ENCODE measurements around the gene HK1. TPM values are rescaled to one million over a fixed set of nuclear protein-coding genes. Genes with fewer than 3 reads are reported as not detected.

Gene HK1
- total RNA-seq, 1 donor from 2014 or later = 95.0 TPM

DNA sequence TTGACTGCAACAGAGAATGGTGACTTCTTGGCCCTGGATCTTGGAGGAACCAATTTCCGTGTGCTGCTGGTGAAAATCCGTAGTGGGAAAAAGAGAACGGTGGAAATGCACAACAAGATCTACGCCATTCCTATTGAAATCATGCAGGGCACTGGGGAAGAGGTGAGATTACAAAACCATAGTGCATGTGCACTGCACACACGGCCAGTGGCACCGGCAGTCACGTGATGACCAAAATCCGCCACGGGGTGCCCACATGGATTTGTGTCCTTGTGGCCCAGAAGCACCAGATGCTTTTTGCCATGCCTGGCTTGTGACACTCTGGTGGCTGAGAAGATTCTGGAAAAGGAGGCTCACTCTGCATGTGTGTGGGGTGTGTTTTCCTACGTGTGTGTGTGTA, 106.0 kb downstream of the HK1 start:
- TF ChIP-seq EZH2 (IDR thresholded peaks at IDR 0.05; ENCODE audit: insufficient read depth, low read length) = no peak
- TF ChIP-seq, protein P1, sequence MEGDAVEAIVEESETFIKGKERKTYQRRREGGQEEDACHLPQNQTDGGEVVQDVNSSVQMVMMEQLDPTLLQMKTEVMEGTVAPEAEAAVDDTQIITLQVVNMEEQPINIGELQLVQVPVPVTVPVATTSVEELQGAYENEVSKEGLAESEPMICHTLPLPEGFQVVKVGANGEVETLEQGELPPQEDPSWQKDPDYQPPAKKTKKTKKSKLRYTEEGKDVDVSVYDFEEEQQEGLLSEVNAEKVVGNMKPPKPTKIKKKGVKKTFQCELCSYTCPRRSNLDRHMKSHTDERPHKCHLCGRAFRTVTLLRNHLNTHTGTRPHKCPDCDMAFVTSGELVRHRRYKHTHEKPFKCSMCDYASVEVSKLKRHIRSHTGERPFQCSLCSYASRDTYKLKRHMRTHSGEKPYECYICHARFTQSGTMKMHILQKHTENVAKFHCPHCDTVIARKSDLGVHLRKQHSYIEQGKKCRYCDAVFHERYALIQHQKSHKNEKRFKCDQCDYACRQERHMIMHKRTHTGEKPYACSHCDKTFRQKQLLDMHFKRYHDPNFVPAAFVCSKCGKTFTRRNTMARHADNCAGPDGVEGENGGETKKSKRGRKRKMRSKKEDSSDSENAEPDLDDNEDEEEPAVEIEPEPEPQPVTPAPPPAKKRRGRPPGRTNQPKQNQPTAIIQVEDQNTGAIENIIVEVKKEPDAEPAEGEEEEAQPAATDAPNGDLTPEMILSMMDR (IDR thresholded peaks at IDR 0.05; ENCODE audit: insufficient read depth, low read depth, low read length) = no peak
- no peak overlapping the region for H3K4me3 ChIP-seq (ENCODE audit: insufficient read depth, low read depth, low read length)
- H3K36me3 Mint-ChIP-seq (ENCODE audit: low read depth, unreplicated experiment) = peaks cover 36% of the 10 kb centered on the region

DNA sequence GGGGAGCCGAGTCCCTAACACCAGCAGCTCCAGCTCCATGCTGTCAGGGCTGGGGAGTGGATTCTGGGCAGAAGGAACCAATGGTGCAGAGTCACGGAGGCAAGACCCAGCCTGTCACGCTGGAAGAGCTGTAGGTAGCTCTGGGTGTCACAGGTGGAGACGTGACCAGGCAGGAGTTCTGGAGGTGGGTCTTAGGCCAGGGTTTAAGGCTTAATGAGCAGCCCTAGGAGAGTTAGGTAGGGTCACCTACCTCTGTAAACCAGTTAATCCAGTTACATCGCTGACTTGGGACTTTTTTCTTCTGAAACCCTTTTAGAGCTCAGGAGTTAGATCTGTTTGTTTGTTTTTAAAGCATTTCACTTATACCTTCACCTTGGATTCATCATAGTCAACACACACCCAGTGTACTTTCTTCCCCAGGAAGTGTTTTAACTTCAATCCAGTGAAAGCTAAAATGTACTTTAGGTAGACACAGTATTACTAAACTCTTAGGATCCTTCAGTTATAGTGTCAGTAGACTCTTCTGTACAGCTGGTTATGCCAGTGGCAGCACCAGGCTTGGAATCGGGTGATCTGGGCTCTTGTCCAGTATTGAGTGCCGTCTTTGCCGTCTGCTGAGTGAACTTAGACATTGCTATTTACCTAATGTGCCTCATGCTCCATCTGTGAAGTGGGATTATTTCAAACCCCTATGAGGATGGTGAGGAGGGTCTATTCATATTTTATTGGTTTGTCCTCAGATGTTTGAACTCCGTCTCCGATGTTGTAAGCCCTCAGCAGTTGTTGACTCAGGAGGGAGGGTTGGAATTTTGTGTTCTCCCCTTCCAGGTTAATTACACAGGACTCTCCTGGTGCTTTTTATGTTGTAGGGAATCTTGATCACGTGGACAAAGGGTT, 107.4 kb downstream of the HK1 start:
- DNase-seq (ENCODE audit: low read depth) (no peak), FAIRE-seq (no peak)
- Mint-ChIP-seq H3K27me3 (ENCODE audit: low read depth, unreplicated experiment) (no peaks in the 10 kb centered on the region), H3K27ac (ENCODE audit: unreplicated experiment) (no peak overlapping the region), H3K9me3 (ENCODE audit: unreplicated experiment) (no peaks in the 10 kb centered on the region), H3K36me3 (ENCODE audit: low read depth, unreplicated experiment) (peaks cover 30% of the 10 kb centered on the region), H3K4me3 (ENCODE audit: unreplicated experiment) (no peak overlapping the region), H3K4me1 (ENCODE audit: low read depth, unreplicated experiment) (peaks cover 22% of the 10 kb centered on the region)
- no peaks in the 10 kb centered on the region for H3K79me2 ChIP-seq (ENCODE audit: insufficient read depth, low read length)
- H4K20me1 ChIP-seq (ENCODE audit: insufficient read depth, low read length) = peaks cover 45% of the 10 kb centered on the region
- no peaks in the 10 kb centered on the region for H3K27me3 ChIP-seq (ENCODE audit: insufficient read depth, low read length)
- peaks cover 22% of the 10 kb centered on the region for H3K36me3 ChIP-seq (ENCODE audit: insufficient read depth, low read length)
- no peak overlapping the region for H3K4me3 ChIP-seq (ENCODE audit: insufficient read depth, low read depth, low read length)
- H3K4me1 ChIP-seq (ENCODE audit: insufficient read depth, low read length) = peaks cover 25% of the 10 kb centered on the region
- H3K9me3 ChIP-seq (ENCODE audit: insufficient read depth, low read depth, low read length) = no peaks in the 10 kb centered on the region
- H2AFZ ChIP-seq (ENCODE audit: low read depth, low read length) = no peak overlapping the region
- no peak overlapping the region for H3K27ac ChIP-seq (ENCODE audit: low read depth, low read length)
- no peak overlapping the region for H3K9ac ChIP-seq (ENCODE audit: low read length)
- no peak overlapping the region for H3K4me2 ChIP-seq (ENCODE audit: low read length)
- no peak for TF ChIP-seq EZH2 (IDR thresholded peaks at IDR 0.05; ENCODE audit: insufficient read depth, low read length)
- TF ChIP-seq, protein P1 (IDR thresholded peaks at IDR 0.05; ENCODE audit: insufficient read depth, low read depth, low read length) = no peak

More for the DNA sequence above, 106.0 kb downstream of the HK1 start:
- Histone ChIP-seq H3K4me1 (ENCODE audit: insufficient read depth, low read length) (peaks cover 16% of the 10 kb centered on the region), H3K79me2 (ENCODE audit: insufficient read depth, low read length) (no peaks in the 10 kb centered on the region), H3K27me3 (ENCODE audit: insufficient read depth, low read length) (no peaks in the 10 kb centered on the region), H3K4me2 (ENCODE audit: low read length) (no peak overlapping the region), H3K36me3 (ENCODE audit: insufficient read depth, low read length) (peaks cover 25% of the 10 kb centered on the region), H2AFZ (ENCODE audit: low read depth, low read length) (no peak overlapping the region), H4K20me1 (ENCODE audit: insufficient read depth, low read length) (peaks cover 46% of the 10 kb centered on the region), H3K9me3 (ENCODE audit: insufficient read depth, low read depth, low read length) (no peaks in the 10 kb centered on the region), H3K9ac (ENCODE audit: low read length) (no peak overlapping the region), H3K27ac (ENCODE audit: low read depth, low read length) (no peak overlapping the region)
- peaks cover 22% of the 10 kb centered on the region for H3K4me1 Mint-ChIP-seq (ENCODE audit: low read depth, unreplicated experiment)
- no peak overlapping the region for H3K27ac Mint-ChIP-seq (ENCODE audit: unreplicated experiment)
- no peaks in the 10 kb centered on the region for H3K27me3 Mint-ChIP-seq (ENCODE audit: low read depth, unreplicated experiment)
- DNase-seq (ENCODE audit: low read depth) (no peak), FAIRE-seq (no peak)
- H3K4me3 Mint-ChIP-seq (ENCODE audit: unreplicated experiment) = no peak overlapping the region
- H3K9me3 Mint-ChIP-seq (ENCODE audit: unreplicated experiment) = no peaks in the 10 kb centered on the region

GRCh38 chr10:69387500-69387899, 109.2 kb downstream of the HK1 start:
- TF ChIP-seq, protein P1 (IDR thresholded peaks at IDR 0.05; ENCODE audit: insufficient read depth, low read depth, low read length) = no peak
- TF ChIP-seq EZH2 (IDR thresholded peaks at IDR 0.05; ENCODE audit: insufficient read depth, low read length) = no peak
- Mint-ChIP-seq H3K4me3 (ENCODE audit: unreplicated experiment) (no peak overlapping the region), H3K4me1 (ENCODE audit: low read depth, unreplicated experiment) (peaks cover 20% of the 10 kb centered on the region), H3K36me3 (ENCODE audit: low read depth, unreplicated experiment) (peaks cover 31% of the 10 kb centered on the region), H3K27me3 (ENCODE audit: low read depth, unreplicated experiment) (no peaks in the 10 kb centered on the region), H3K27ac (ENCODE audit: unreplicated experiment) (peak overlapping the region; percentile 14), H3K9me3 (ENCODE audit: unreplicated experiment) (no peaks in the 10 kb centered on the region)
- FAIRE-seq = no peak
- H3K4me2 ChIP-seq (ENCODE audit: low read length) = no peak overlapping the region
- H3K27ac ChIP-seq (ENCODE audit: low read depth, low read length) = no peak overlapping the region
- peaks cover 34% of the 10 kb centered on the region for H4K20me1 ChIP-seq (ENCODE audit: insufficient read depth, low read length)
- H3K36me3 ChIP-seq (ENCODE audit: insufficient read depth, low read length) = peaks cover 24% of the 10 kb centered on the region
- H3K9me3 ChIP-seq (ENCODE audit: insufficient read depth, low read depth, low read length) = no peaks in the 10 kb centered on the region
- no peaks in the 10 kb centered on the region for H3K27me3 ChIP-seq (ENCODE audit: insufficient read depth, low read length)
- H2AFZ ChIP-seq (ENCODE audit: low read depth, low read length) = no peak overlapping the region
- no peak overlapping the region for H3K9ac ChIP-seq (ENCODE audit: low read length)
- DNase-seq (ENCODE audit: low read depth) = no peak
- no peak overlapping the region for H3K4me3 ChIP-seq (ENCODE audit: insufficient read depth, low read depth, low read length)
- no peaks in the 10 kb centered on the region for H3K79me2 ChIP-seq (ENCODE audit: insufficient read depth, low read length)
- peaks cover 21% of the 10 kb centered on the region for H3K4me1 ChIP-seq (ENCODE audit: insufficient read depth, low read length)

Data from astrocyte (in vitro differentiated cells and primary cell).